ENCODE results near the gene HIP1. TPM values are rescaled to one million over a fixed set of nuclear protein-coding genes. Genes with fewer than 3 reads are reported as not detected.
A peak's percentile ranks its signal among the peaks of the same experiment; 100 is the strongest.
"Not testable (repeated sequence)": the region's sequence is repeated elsewhere in the genome, so short reads cannot be mapped to it uniquely, and the experiment has no call there.

The HIP1 gene
- total and polyA plus RNA-seq, 2 of the 13 experiments (the other 11 are each of a cell fraction or from before 2014, with no cell fraction given): 4.5 to 6.2 TPM

GRCh38 chr7:75485979-75486643 lies 252.6 kb downstream of the HIP1 start, which contains the start of gene POM121C (continued):
- TF ChIP-seq TEAD3 (CRISPR knock-in tag; optimal IDR thresholded peaks at IDR 0.05; ENCODE audit: borderline replicate concordance): peak; percentile 24
- not testable (repeated sequence) for TF ChIP-seq MAZ (IDR thresholded peaks at IDR 0.05; ENCODE audit: borderline replicate concordance, low read depth, low read length); CREM (CRISPR knock-in tag; IDR thresholded peaks at IDR 0.05)
- TF ChIP-seq MAZ (CRISPR knock-in tag; IDR thresholded peaks at IDR 0.05; ENCODE audit: low read depth): peak; percentile 83
- peak; percentile 55 for TF ChIP-seq AGO1 (IDR thresholded peaks at IDR 0.05; ENCODE audit: low read depth, low read length, poor library complexity, severe bottlenecking)
- TF ChIP-seq CREM (IDR thresholded peaks at IDR 0.05): peak; percentile 65
- peak; percentile 90 for TF ChIP-seq PHF8 (CRISPR knock-in tag; IDR thresholded peaks at IDR 0.05)
- peak; percentile 93 for TF ChIP-seq PHF21A (CRISPR knock-in tag; IDR thresholded peaks at IDR 0.05)

GRCh38 chr7:75485355-75485978 lies 253.3 kb downstream of the HIP1 start:
- Histone ChIP-seq H3K79me2 (ENCODE audit: insufficient read depth, low read length) (peaks cover 16% of the 10 kb centered on the region), H3K27ac (ENCODE audit: extremely low read length, insufficient read depth, low read length) (peak overlapping the region; percentile 76), H3K9ac (ENCODE audit: insufficient read depth, low read depth, low read length) (peak overlapping the region; percentile 76), H3K4me2 (ENCODE audit: low read depth, low read length) (peak overlapping the region; percentile 51), H3K4me3 (replicated peaks in 1 of 3; ENCODE audit: insufficient read depth in 1 of 3, low read depth in 2 of 3, low read length in 3 of 3) (peak overlapping the region; percentile 83 to 86 (median 83); a peak in 5 of 6 replicates)
- H4K20me1 ChIP-seq (ENCODE audit: insufficient read depth, low read length); CTCF ChIA-PET (ENCODE audit: low intra/inter-chr PET ratio, low total read pairs); FAIRE-seq; H2AFZ ChIP-seq (ENCODE audit: low read length); H3K36me3 ChIP-seq (replicated peaks in 1 of 2; ENCODE audit: control insufficient read depth in 1 of 2, insufficient read depth in 2 of 2, low read length in 2 of 2); DNase-seq (ENCODE audit: low spot score); H3K4me1 ChIP-seq (ENCODE audit: insufficient read depth, low read length); H3K27me3 ChIP-seq (ENCODE audit: control insufficient read depth in 1 of 2, insufficient read depth in 2 of 2, low read length in 2 of 2); in situ Hi-C loops (cut with HindIII; ENCODE audit: extremely low pct_ligation_motif_present, low pct_unique_long_range_greater_than_20kb); POLR2A ChIA-PET; intact Hi-C loops (cut with micrococcal nuclease; ENCODE audit: unreplicated experiment); H3K9me3 ChIP-seq (ENCODE audit: low read length); TF ChIP-seq ZBTB40 (IDR thresholded peaks at IDR 0.05): not testable (repeated sequence)
- WGBS (ENCODE audit: low lambda C conversion rate): 0% methylated on average over 9 of the region's 32 CpGs
- BruUV-seq (replicated peaks): TSS peak; percentile 41
- ATAC-seq: peak; percentile 16
- TF ChIP-seq ZNF556 (CRISPR knock-in tag; IDR thresholded peaks at IDR 0.05; ENCODE audit: borderline replicate concordance) (0 out of 2 replicates have a peak, but pooled peaks have one; percentile 9), ZBTB42 (CRISPR knock-in tag; IDR thresholded peaks at IDR 0.05) (0 out of 2 replicates have a peak, but pooled peaks have one; percentile 7), AKAP8 (CRISPR knock-in tag; IDR thresholded peaks at IDR 0.05) (peak; percentile 11; the same call in 1 of the 2 replicates), TMF1 (CRISPR knock-in tag; IDR thresholded peaks at IDR 0.05; ENCODE audit: low read depth) (0 out of 2 replicates have a peak, but pooled peaks have one; percentile 17), ZBTB40 (CRISPR knock-in tag; IDR thresholded peaks at IDR 0.05) (0 out of 2 replicates have a peak, but pooled peaks have one; percentile 5)

All from HepG2 (cell line).